ENCODE measurements around the gene ATXN2. TPM values are rescaled to one million over a fixed set of nuclear protein-coding genes. Genes with fewer than 3 reads are reported as not detected.

Gene ATXN2
- total RNA-seq, 1 experiment from 2014 or later, result 72.9 TPM

GRCh38 chr12:111544032-111544431 lies 55.1 kb downstream of the ATXN2 start:
- H3K36me3 Mint-ChIP-seq (ENCODE audit: insufficient read depth in 1 of 3, low read depth in 3 of 3), result peaks cover 15 to 55% (median 46%) of the 10 kb centered on the region in 3 experiments; a peak in 6 of 7 replicates
- Histone ChIP-seq H3K14ac (ENCODE audit: insufficient read depth, low read length) (no peak overlapping the region), H3K27ac (ENCODE audit: insufficient read length, low read depth, low read length) (no peak overlapping the region), H4K8ac (replicated peaks; ENCODE audit: insufficient read length, low read depth, low read length) (no peak overlapping the region), H2BK20ac (ENCODE audit: low read depth, low read length, poor library complexity, severe bottlenecking) (no peak overlapping the region), H3K18ac (ENCODE audit: insufficient read length, low read depth, low read length) (no peak overlapping the region), H2BK120ac (ENCODE audit: low read depth, low read length, poor library complexity, severe bottlenecking) (no peak overlapping the region), H2BK12ac (ENCODE audit: insufficient read length, low read depth, low read length) (no peak overlapping the region), H3K23me2 (ENCODE audit: insufficient read length, low read depth, low read length, poor library complexity, severe bottlenecking) (no peaks in the 10 kb centered on the region), H3K4ac (ENCODE audit: low read depth, low read length) (no peak overlapping the region), H2AK5ac (ENCODE audit: insufficient read length, low read length) (no peak overlapping the region), H3K9me3 (ENCODE audit: control insufficient read depth, low read depth, low read length) (no peaks in the 10 kb centered on the region), H2BK15ac (ENCODE audit: low read depth, low read length) (no peak overlapping the region), H2AFZ (ENCODE audit: low read length) (no peak overlapping the region), H4K20me1 (ENCODE audit: control insufficient read depth, insufficient read depth, insufficient read length) (no peaks in the 10 kb centered on the region), H3K4me1 (ENCODE audit: insufficient read depth, low read length) (no peaks in the 10 kb centered on the region), H3K23ac (ENCODE audit: insufficient read length, low read depth, low read length) (no peak overlapping the region), H4K5ac (ENCODE audit: insufficient read length, low read depth, low read length) (no peak overlapping the region), H3T11ph (ENCODE audit: low read length) (no peak overlapping the region), H3K9ac (ENCODE audit: extremely low read depth, insufficient read length, low read length) (no peak overlapping the region), H3K4me2 (ENCODE audit: insufficient read depth, insufficient read length, low read length) (no peak overlapping the region), H3K27me3 (ENCODE audit: insufficient read depth, low read length) (no peaks in the 10 kb centered on the region), H3K79me2 (ENCODE audit: insufficient read depth, low read length) (no peaks in the 10 kb centered on the region), H3K79me1 (ENCODE audit: insufficient read depth, low read depth, low read length, poor library complexity, severe bottlenecking) (peaks cover 2% of the 10 kb centered on the region), H2BK5ac (ENCODE audit: insufficient read length, low read length) (no peak overlapping the region), H3K56ac (ENCODE audit: insufficient read length, low read depth, low read length) (no peak overlapping the region), H4K91ac (ENCODE audit: insufficient read length, low read depth, low read length) (no peak overlapping the region)
- H3K27me3 Mint-ChIP-seq (ENCODE audit: low read depth), result no peaks in the 10 kb centered on the region
- no peak overlapping the region for H3K4me3 Mint-ChIP-seq
- DNase-seq, result no peak
- H3K4me1 Mint-ChIP-seq, result no peaks in the 10 kb centered on the region
- WGBS (ENCODE audit: extremely low coverage, insufficient read length, low lambda C conversion rate), result no CpG with 5 or more reads among the region's 1 CpG
- no peak for TF ChIP-seq CTCF (conservative IDR thresholded peaks at IDR 0.05)
- no peaks in the 10 kb centered on the region for H3K9me3 Mint-ChIP-seq
- no peak overlapping the region for H3K27ac Mint-ChIP-seq

Data from H9 (cell line).